ENCODE measurements around the gene LRP1B. TPM values are rescaled to one million over a fixed set of nuclear protein-coding genes. Genes with fewer than 3 reads are reported as not detected.

Gene LRP1B
- total and polyA plus RNA-seq, 2 of the 8 experiments (the other 6 are each of a cell fraction or from before 2014, with no cell fraction given): 0.03 TPM; not detected in 1

- TF ChIP-seq, protein P1, sequence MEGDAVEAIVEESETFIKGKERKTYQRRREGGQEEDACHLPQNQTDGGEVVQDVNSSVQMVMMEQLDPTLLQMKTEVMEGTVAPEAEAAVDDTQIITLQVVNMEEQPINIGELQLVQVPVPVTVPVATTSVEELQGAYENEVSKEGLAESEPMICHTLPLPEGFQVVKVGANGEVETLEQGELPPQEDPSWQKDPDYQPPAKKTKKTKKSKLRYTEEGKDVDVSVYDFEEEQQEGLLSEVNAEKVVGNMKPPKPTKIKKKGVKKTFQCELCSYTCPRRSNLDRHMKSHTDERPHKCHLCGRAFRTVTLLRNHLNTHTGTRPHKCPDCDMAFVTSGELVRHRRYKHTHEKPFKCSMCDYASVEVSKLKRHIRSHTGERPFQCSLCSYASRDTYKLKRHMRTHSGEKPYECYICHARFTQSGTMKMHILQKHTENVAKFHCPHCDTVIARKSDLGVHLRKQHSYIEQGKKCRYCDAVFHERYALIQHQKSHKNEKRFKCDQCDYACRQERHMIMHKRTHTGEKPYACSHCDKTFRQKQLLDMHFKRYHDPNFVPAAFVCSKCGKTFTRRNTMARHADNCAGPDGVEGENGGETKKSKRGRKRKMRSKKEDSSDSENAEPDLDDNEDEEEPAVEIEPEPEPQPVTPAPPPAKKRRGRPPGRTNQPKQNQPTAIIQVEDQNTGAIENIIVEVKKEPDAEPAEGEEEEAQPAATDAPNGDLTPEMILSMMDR (IDR thresholded peaks at IDR 0.05; ENCODE audit: control extremely low read depth in 1 of 3, insufficient read depth in 1 of 3, low read depth in 1 of 3, low read length in 3 of 3): no peak
- TF ChIP-seq RFX5 (IDR thresholded peaks at IDR 0.05; ENCODE audit: borderline replicate concordance, low read depth, low read length): no peak
- no peak for TF ChIP-seq POLR2AphosphoS5 (IDR thresholded peaks at IDR 0.05; ENCODE audit: low read depth, low read length)
- no peak for TF ChIP-seq SIX5 (IDR thresholded peaks at IDR 0.05; ENCODE audit: low read depth, low read length)
- no peak for TF ChIP-seq SIRT6 (IDR thresholded peaks at IDR 0.05; ENCODE audit: low read length)
- no peak for TF ChIP-seq ASH2L (IDR thresholded peaks at IDR 0.05; ENCODE audit: low read length)
- TF ChIP-seq MAFK (IDR thresholded peaks at IDR 0.05; ENCODE audit: low read depth, low read length): no peak
Observed at GRCh38 chr2:141068053-141068682, 1062.6 kb downstream of the LRP1B start (continued).

Data from H1 (cell line).